ENCODE measurements around the gene AQP4.

AQP4 gene

GRCh38 chr18:26843760-26844159, 21.7 kb downstream of the AQP4 start:
- no peak overlapping the region for H3K4me3 ChIP-seq (ENCODE audit: insufficient read depth, low read depth, low read length)
- no peaks in the 10 kb centered on the region for H3K36me3 ChIP-seq (ENCODE audit: control insufficient read depth, insufficient read depth, low read length)
- 87 to 94% methylated on average over 1 of the region's 1 CpG for WGBS, 2 experiments
- no peaks in the 10 kb centered on the region for H3K4me1 ChIP-seq (ENCODE audit: control insufficient read depth, insufficient read depth, low read length)
- no peaks in the 10 kb centered on the region for H3K27me3 ChIP-seq (ENCODE audit: control insufficient read depth, insufficient read depth, low read length, poor library complexity, severe bottlenecking)
- H3K9me3 ChIP-seq (ENCODE audit: control insufficient read depth, low read length) = no peaks in the 10 kb centered on the region
- H3K27ac ChIP-seq (ENCODE audit: insufficient read depth, low read depth, low read length, poor library complexity, severe bottlenecking) = no peak overlapping the region

- Histone ChIP-seq H3K4me1 (ENCODE audit: control insufficient read depth, insufficient read depth, low read length) (no peaks in the 10 kb centered on the region), H3K27me3 (ENCODE audit: control insufficient read depth, insufficient read depth, low read length, poor library complexity, severe bottlenecking) (no peaks in the 10 kb centered on the region), H3K4me3 (ENCODE audit: insufficient read depth, low read depth, low read length) (no peak overlapping the region), H3K9me3 (ENCODE audit: control insufficient read depth, low read length) (no peaks in the 10 kb centered on the region), H3K36me3 (ENCODE audit: control insufficient read depth, insufficient read depth, low read length) (no peaks in the 10 kb centered on the region), H3K27ac (ENCODE audit: insufficient read depth, low read depth, low read length, poor library complexity, severe bottlenecking) (no peak overlapping the region)
- 81 to 89% methylated on average over 5 of the region's 5 CpGs for WGBS, 2 experiments
Observed at GRCh38 chr18:26840965-26841364, 24.5 kb downstream of the AQP4 start.

DNA sequence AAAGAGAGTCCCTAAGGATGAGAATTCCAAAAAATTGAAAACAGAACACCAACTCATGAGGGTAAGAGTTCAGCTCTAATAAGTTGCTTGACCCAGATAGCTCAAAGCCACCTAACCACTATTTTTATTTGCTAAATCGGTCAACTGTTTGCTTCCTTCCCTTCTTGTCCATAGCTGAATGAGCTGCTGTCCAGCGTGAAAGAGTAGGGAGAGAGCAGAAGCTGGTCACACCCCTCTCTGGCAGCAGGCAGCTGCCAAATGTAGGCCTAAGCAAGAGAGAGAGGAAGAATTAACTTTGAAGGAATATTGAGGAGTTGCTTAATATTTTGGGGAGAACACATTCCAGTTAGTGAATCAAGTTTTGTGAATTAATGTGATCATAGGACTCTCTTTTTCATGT, 25.9 kb downstream of the AQP4 start:
- Histone ChIP-seq H3K27me3 (ENCODE audit: control insufficient read depth, insufficient read depth, low read length, poor library complexity, severe bottlenecking) (no peaks in the 10 kb centered on the region), H3K9me3 (ENCODE audit: control insufficient read depth, low read length) (no peaks in the 10 kb centered on the region), H3K36me3 (ENCODE audit: control insufficient read depth, insufficient read depth, low read length) (no peaks in the 10 kb centered on the region), H3K27ac (ENCODE audit: insufficient read depth, low read depth, low read length, poor library complexity, severe bottlenecking) (no peak overlapping the region), H3K4me1 (ENCODE audit: control insufficient read depth, insufficient read depth, low read length) (no peaks in the 10 kb centered on the region), H3K4me3 (ENCODE audit: insufficient read depth, low read depth, low read length) (no peak overlapping the region)
- 82 to 98% methylated on average over 2 of the region's 2 CpGs for WGBS, 2 experiments

- Histone ChIP-seq H3K27me3 (ENCODE audit: control insufficient read depth, insufficient read depth, low read length, poor library complexity, severe bottlenecking) (no peaks in the 10 kb centered on the region), H3K4me3 (ENCODE audit: insufficient read depth, low read depth, low read length) (no peak overlapping the region), H3K9me3 (ENCODE audit: control insufficient read depth, low read length) (no peaks in the 10 kb centered on the region), H3K36me3 (ENCODE audit: control insufficient read depth, insufficient read depth, low read length) (no peaks in the 10 kb centered on the region), H3K27ac (ENCODE audit: insufficient read depth, low read depth, low read length, poor library complexity, severe bottlenecking) (no peak overlapping the region), H3K4me1 (ENCODE audit: control insufficient read depth, insufficient read depth, low read length) (no peaks in the 10 kb centered on the region)
- WGBS, 2 experiments = 95 to 97% methylated on average over 11 of the region's 11 CpGs
Observed at GRCh38 chr18:26832302-26832701, 33.2 kb downstream of the AQP4 start.

DNA sequence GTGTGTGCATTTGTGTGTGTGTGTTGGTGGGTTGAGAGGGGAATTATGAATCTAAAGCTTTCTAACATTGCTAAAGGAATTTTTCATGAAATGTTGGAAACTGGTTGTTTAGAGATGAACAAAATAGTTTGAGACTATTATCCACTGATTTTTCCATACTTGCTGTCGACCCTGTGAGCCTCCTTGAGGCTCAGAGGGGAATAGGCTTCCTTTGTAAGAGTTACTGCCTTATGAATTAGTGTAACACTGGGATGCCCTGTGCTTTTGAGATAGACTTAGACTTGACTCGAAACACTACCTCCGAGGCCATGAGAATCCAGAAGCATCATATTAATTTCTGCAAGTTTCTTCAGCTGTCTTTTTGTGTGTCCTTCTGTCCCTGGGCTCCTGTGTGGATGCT, 37.9 kb downstream of the AQP4 start:
- 85% methylated on average over 3 of the region's 3 CpGs for WGBS, 2 experiments
- no peaks in the 10 kb centered on the region for H3K36me3 ChIP-seq (ENCODE audit: control insufficient read depth, insufficient read depth, low read length)
- no peaks in the 10 kb centered on the region for H3K27me3 ChIP-seq (ENCODE audit: control insufficient read depth, insufficient read depth, low read length, poor library complexity, severe bottlenecking)
- H3K4me1 ChIP-seq (ENCODE audit: control insufficient read depth, insufficient read depth, low read length) = no peaks in the 10 kb centered on the region
- H3K4me3 ChIP-seq (ENCODE audit: insufficient read depth, low read depth, low read length) = no peak overlapping the region
- H3K27ac ChIP-seq (ENCODE audit: insufficient read depth, low read depth, low read length, poor library complexity, severe bottlenecking) = no peak overlapping the region
- H3K9me3 ChIP-seq (ENCODE audit: control insufficient read depth, low read length) = no peaks in the 10 kb centered on the region

DNA sequence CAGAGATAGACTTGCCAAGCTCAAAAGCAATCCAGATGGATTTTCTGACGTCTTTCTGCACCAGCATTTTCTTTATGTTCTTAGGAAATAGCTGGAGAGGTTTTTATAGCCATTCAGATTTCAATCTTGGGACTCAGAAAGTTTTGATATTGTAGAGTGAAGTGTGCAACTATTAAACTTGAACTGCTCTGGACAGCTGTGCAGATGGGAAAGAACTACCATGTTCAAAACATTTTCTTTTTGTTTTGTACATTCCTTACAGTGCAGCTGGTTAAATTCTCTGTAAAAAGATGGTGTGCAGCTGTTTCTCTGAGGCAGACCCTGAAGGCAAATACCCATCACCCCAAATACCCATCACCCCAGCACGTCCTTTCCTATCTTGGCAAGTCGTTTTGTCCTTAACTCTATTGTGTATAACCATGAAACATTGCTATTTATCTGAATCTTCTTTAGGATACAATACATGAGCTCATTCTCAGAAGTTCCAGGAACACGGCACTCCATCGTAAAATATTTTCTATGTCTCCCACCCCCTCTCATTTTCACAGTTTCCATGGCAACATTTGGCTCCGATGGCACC, 38.8 kb downstream of the AQP4 start:
- Histone ChIP-seq H3K27ac (ENCODE audit: insufficient read depth, low read depth, low read length, poor library complexity, severe bottlenecking) (no peak overlapping the region), H3K27me3 (ENCODE audit: control insufficient read depth, insufficient read depth, low read length, poor library complexity, severe bottlenecking) (no peaks in the 10 kb centered on the region), H3K4me1 (ENCODE audit: control insufficient read depth, insufficient read depth, low read length) (no peaks in the 10 kb centered on the region), H3K4me3 (ENCODE audit: insufficient read depth, low read depth, low read length) (no peak overlapping the region), H3K9me3 (ENCODE audit: control insufficient read depth, low read length) (no peaks in the 10 kb centered on the region), H3K36me3 (ENCODE audit: control insufficient read depth, insufficient read depth, low read length) (no peaks in the 10 kb centered on the region)
- WGBS, 2 experiments = 93% methylated on average over 6 of the region's 6 CpGs

GRCh38 chr18:26821181-26821580, 44.3 kb downstream of the AQP4 start:
- 100% methylated on average over 1 of the region's 1 CpG; no CpG with 5 or more reads in 1 of the 2 experiments for WGBS, 2 experiments
- no peaks in the 10 kb centered on the region for H3K9me3 ChIP-seq (ENCODE audit: control insufficient read depth, low read length)

GRCh38 chr18:26819046-26819445, 46.5 kb downstream of the AQP4 start:
- H3K27ac ChIP-seq (ENCODE audit: insufficient read depth, low read depth, low read length, poor library complexity, severe bottlenecking) = no peak overlapping the region
- H3K27me3 ChIP-seq (ENCODE audit: control insufficient read depth, insufficient read depth, low read length, poor library complexity, severe bottlenecking) = no peaks in the 10 kb centered on the region
- no peaks in the 10 kb centered on the region for H3K36me3 ChIP-seq (ENCODE audit: control insufficient read depth, insufficient read depth, low read length)
- no peak overlapping the region for H3K4me3 ChIP-seq (ENCODE audit: insufficient read depth, low read depth, low read length)
- no peaks in the 10 kb centered on the region for H3K9me3 ChIP-seq (ENCODE audit: control insufficient read depth, low read length)
- 89 to 93% methylated on average over 1 of the region's 1 CpG for WGBS, 2 experiments
- no peaks in the 10 kb centered on the region for H3K4me1 ChIP-seq (ENCODE audit: control insufficient read depth, insufficient read depth, low read length)

More at GRCh38 chr18:26821181-26821580, 44.3 kb downstream of the AQP4 start:
- Histone ChIP-seq H3K27me3 (ENCODE audit: control insufficient read depth, insufficient read depth, low read length, poor library complexity, severe bottlenecking) (no peaks in the 10 kb centered on the region), H3K4me3 (ENCODE audit: insufficient read depth, low read depth, low read length) (no peak overlapping the region), H3K36me3 (ENCODE audit: control insufficient read depth, insufficient read depth, low read length) (no peaks in the 10 kb centered on the region), H3K27ac (ENCODE audit: insufficient read depth, low read depth, low read length, poor library complexity, severe bottlenecking) (no peak overlapping the region), H3K4me1 (ENCODE audit: control insufficient read depth, insufficient read depth, low read length) (no peaks in the 10 kb centered on the region)

GRCh38 chr18:26818461-26818860, 47.0 kb downstream of the AQP4 start:
- H3K4me1 ChIP-seq (ENCODE audit: control insufficient read depth, insufficient read depth, low read length) = no peaks in the 10 kb centered on the region
- H3K27me3 ChIP-seq (ENCODE audit: control insufficient read depth, insufficient read depth, low read length, poor library complexity, severe bottlenecking) = no peaks in the 10 kb centered on the region
- 90 to 100% methylated on average over 1 of the region's 1 CpG for WGBS, 2 experiments
- H3K27ac ChIP-seq (ENCODE audit: insufficient read depth, low read depth, low read length, poor library complexity, severe bottlenecking) = no peak overlapping the region
- no peak overlapping the region for H3K4me3 ChIP-seq (ENCODE audit: insufficient read depth, low read depth, low read length)
- no peaks in the 10 kb centered on the region for H3K36me3 ChIP-seq (ENCODE audit: control insufficient read depth, insufficient read depth, low read length)
- H3K9me3 ChIP-seq (ENCODE audit: control insufficient read depth, low read length) = no peaks in the 10 kb centered on the region

DNA sequence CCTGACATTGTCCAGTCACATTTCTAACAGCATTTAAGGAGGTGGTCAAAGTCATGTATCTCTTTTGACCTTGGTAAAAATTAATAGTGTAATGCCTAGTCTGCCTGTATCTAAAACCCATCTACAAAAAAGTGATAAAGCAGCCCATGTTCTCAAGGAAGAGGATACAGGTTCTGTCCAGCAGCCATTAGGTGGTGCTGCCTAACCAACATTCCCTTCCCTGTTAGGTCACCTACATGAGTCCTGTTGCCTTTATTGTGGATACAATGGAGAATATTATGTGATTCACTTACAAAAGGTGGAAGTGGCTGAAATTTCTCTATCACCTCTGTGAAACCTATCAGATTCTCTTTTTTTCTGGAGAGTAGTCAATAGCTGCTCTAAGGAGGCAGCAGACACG, 52.5 kb downstream of the AQP4 start:
- 38 to 40% methylated on average over 1 of the region's 1 CpG for WGBS, 2 experiments
- H3K4me3 ChIP-seq (ENCODE audit: insufficient read depth, low read depth, low read length) = no peak overlapping the region
- no peaks in the 10 kb centered on the region for H3K36me3 ChIP-seq (ENCODE audit: control insufficient read depth, insufficient read depth, low read length)
- no peaks in the 10 kb centered on the region for H3K4me1 ChIP-seq (ENCODE audit: control insufficient read depth, insufficient read depth, low read length)
- no peaks in the 10 kb centered on the region for H3K9me3 ChIP-seq (ENCODE audit: control insufficient read depth, low read length)
- H3K27ac ChIP-seq (ENCODE audit: insufficient read depth, low read depth, low read length, poor library complexity, severe bottlenecking) = no peak overlapping the region
- no peaks in the 10 kb centered on the region for H3K27me3 ChIP-seq (ENCODE audit: control insufficient read depth, insufficient read depth, low read length, poor library complexity, severe bottlenecking)

GRCh38 chr18:26812462-26812861, 53.0 kb downstream of the AQP4 start:
- no peaks in the 10 kb centered on the region for H3K9me3 ChIP-seq (ENCODE audit: control insufficient read depth, low read length)
- H3K4me1 ChIP-seq (ENCODE audit: control insufficient read depth, insufficient read depth, low read length) = no peaks in the 10 kb centered on the region
- no peak overlapping the region for H3K27ac ChIP-seq (ENCODE audit: insufficient read depth, low read depth, low read length, poor library complexity, severe bottlenecking)
- no peaks in the 10 kb centered on the region for H3K27me3 ChIP-seq (ENCODE audit: control insufficient read depth, insufficient read depth, low read length, poor library complexity, severe bottlenecking)
- no peaks in the 10 kb centered on the region for H3K36me3 ChIP-seq (ENCODE audit: control insufficient read depth, insufficient read depth, low read length)
- WGBS, 2 experiments = 100% methylated on average over 1 to 3 of the region's 3 CpGs
- no peak overlapping the region for H3K4me3 ChIP-seq (ENCODE audit: insufficient read depth, low read depth, low read length)
